ENCODE measurements around the gene CTNNA3. TPM values are rescaled to one million over a fixed set of nuclear protein-coding genes. Genes with fewer than 3 reads are reported as not detected.

Gene CTNNA3
- total and polyA plus RNA-seq, 2 donors (not counting 3 experiments of a cell fraction or from before 2014, with no cell fraction given) = not detected

DNA sequence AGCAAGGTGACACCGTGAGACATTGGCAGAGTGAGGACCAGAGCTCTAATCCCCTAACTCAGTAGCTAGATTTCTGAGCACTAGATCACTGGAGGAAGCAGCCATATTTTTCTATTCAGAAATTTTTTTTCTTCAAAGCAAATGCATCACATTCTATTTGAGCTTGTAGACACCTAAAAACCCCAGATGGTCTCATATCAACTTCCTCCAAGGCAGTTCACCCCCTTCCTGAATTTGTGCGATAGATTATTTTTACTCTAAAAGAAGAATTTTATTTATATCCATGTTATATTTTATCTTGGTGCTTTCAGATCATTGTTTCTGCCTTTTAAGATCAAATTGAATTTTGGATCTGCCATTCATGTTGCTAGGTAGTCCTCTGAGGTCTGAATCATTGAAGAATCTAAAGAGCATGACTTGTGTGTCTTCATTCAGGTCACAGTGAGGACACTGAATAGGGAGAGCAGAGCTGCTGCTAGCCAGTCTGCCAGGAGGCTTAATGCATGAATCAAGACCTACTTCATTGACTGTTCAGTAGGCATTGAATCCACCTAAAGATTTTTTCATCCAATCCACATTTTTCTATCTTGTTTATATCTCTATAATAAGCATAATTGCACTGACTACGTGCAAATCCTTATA, 863.1 kb downstream of the CTNNA3 start:
- intact Hi-C loops (cut with micrococcal nuclease) (no loop called here), dilution Hi-C loops (cut with MboI; ENCODE audit: extremely low pct_ligation_motif_present, low sequenced_read_pairs) (no loop called here)
- H3K36me3 ChIP-seq (ENCODE audit: control insufficient read depth in 2 of 2, extremely low read depth in 1 of 2, insufficient read depth in 2 of 2, low read length in 2 of 2) = no peaks in the 10 kb centered on the region
- TF ChIP-seq JUN (IDR thresholded peaks at IDR 0.05; ENCODE audit: borderline replicate concordance, insufficient read depth, insufficient read length, low read depth) = no peak
- TF ChIP-seq, protein P1, sequence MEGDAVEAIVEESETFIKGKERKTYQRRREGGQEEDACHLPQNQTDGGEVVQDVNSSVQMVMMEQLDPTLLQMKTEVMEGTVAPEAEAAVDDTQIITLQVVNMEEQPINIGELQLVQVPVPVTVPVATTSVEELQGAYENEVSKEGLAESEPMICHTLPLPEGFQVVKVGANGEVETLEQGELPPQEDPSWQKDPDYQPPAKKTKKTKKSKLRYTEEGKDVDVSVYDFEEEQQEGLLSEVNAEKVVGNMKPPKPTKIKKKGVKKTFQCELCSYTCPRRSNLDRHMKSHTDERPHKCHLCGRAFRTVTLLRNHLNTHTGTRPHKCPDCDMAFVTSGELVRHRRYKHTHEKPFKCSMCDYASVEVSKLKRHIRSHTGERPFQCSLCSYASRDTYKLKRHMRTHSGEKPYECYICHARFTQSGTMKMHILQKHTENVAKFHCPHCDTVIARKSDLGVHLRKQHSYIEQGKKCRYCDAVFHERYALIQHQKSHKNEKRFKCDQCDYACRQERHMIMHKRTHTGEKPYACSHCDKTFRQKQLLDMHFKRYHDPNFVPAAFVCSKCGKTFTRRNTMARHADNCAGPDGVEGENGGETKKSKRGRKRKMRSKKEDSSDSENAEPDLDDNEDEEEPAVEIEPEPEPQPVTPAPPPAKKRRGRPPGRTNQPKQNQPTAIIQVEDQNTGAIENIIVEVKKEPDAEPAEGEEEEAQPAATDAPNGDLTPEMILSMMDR (IDR thresholded peaks at IDR 0.05; ENCODE audit: extremely low read depth in 1 of 2, insufficient read depth in 1 of 2, low read depth in 1 of 2, low read length in 2 of 2) = no peak
- TF ChIP-seq POLR2A (IDR thresholded peaks at IDR 0.05; ENCODE audit: low read depth, low read length) = no peak
- TF ChIP-seq, protein P2, sequence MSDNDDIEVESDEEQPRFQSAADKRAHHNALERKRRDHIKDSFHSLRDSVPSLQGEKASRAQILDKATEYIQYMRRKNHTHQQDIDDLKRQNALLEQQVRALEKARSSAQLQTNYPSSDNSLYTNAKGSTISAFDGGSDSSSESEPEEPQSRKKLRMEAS (IDR thresholded peaks at IDR 0.05; ENCODE audit: insufficient read depth, insufficient read length) = no peak
- no peak for TF ChIP-seq EZH2 (IDR thresholded peaks at IDR 0.05; ENCODE audit: borderline replicate concordance, low read depth, low read length, severe bottlenecking)
- TF ChIP-seq FOS (IDR thresholded peaks at IDR 0.05; ENCODE audit: borderline replicate concordance, insufficient read depth, low read length) = no peak
- no peak for TF ChIP-seq MYC (IDR thresholded peaks at IDR 0.05; ENCODE audit: low read depth, low read length)
- no peak for TF ChIP-seq POLR2AphosphoS5 (IDR thresholded peaks at IDR 0.05; ENCODE audit: insufficient read depth, low read depth, low read length)
- no peak for TF ChIP-seq GATA2 (IDR thresholded peaks at IDR 0.05; ENCODE audit: insufficient read depth, insufficient read length, low read depth, low read length)
- no peaks in the 10 kb centered on the region for H3K27me3 ChIP-seq (ENCODE audit: control insufficient read depth in 2 of 2, insufficient read depth in 2 of 2, low read length in 2 of 2)
- H3K9me1 ChIP-seq (replicated peaks; ENCODE audit: control insufficient read depth, extremely low read depth, insufficient read depth, low read length) = no peaks in the 10 kb centered on the region
- no peak overlapping the region for H2AFZ ChIP-seq (ENCODE audit: low read depth, low read length)
- H3K4me2 ChIP-seq (ENCODE audit: insufficient read depth, low read length) = no peak overlapping the region
- H3K4me3 ChIP-seq (replicated peaks in 1 of 3; ENCODE audit: insufficient read depth in 1 of 3, low read depth in 1 of 3, low read length in 3 of 3) = no peak overlapping the region
- no peaks in the 10 kb centered on the region for H3K79me2 ChIP-seq (ENCODE audit: control insufficient read depth, insufficient read depth, low read length)
- no peak overlapping the region for H3K9ac ChIP-seq (replicated peaks; ENCODE audit: extremely low read depth, insufficient read depth, low read length)
- H3K9me3 ChIP-seq (replicated peaks; ENCODE audit: control insufficient read depth, insufficient read depth, low read length) = no peaks in the 10 kb centered on the region
- no peaks in the 10 kb centered on the region for H4K20me1 ChIP-seq (replicated peaks; ENCODE audit: control insufficient read depth, extremely low read depth, insufficient read depth, low read length)
- no peak for DNase-seq (ENCODE audit: low read depth, low spot score)
- FAIRE-seq = no peak
- CTCF ChIA-PET = no interaction called here
- POLR2A ChIA-PET = no interaction called here
- no TSS peak for BruUV-seq (replicated peaks)
- no peaks in the 10 kb centered on the region for H3K4me1 ChIP-seq (ENCODE audit: control insufficient read depth, extremely low read depth, insufficient read depth, low read length)
- no peak overlapping the region for H3K27ac ChIP-seq (ENCODE audit: insufficient read depth, low read depth, low read length)
